A549 (cell line): ENCODE measurements around the gene OIP5. TPM values are rescaled to one million over a fixed set of nuclear protein-coding genes. Genes with fewer than 3 reads are reported as not detected.

Source experiments
- ATAC-seq, 2 experiments: fragments of 200-7000 bp in 1 of 2; fragments of >200 bp in 1 of 2; cut with Nextera tagmentation in 1 of 2; cut with Tn5 transposase in 1 of 2; 3 replicates each; pipeline versions ENCODE4 v1.8.0 to v1.9.1; 2018 to 2020; ENCODE audit warnings: mild to moderate bottlenecking in 1 of 2, moderate library complexity in 1 of 2
- CTCF ChIA-PET: fragments of 300-600 bp; sonication (Branson Sonifier 250); formaldehyde crosslinking; extraction: SDS; loops from one replicate; lab custom pipeline; 2021; ENCODE audit warnings: antibody characterized with exemption, inconsistent platforms; lab: Yijun Ruan, JAX
- POLR2A ChIA-PET: fragments of 350-600 bp; formaldehyde crosslinking; extraction: SDS; loops from one replicate; lab custom pipeline; 2021; ENCODE audit warnings: antibody characterized with exemption, inconsistent platforms; lab: Yijun Ruan, JAX
- DNase-seq, 2 experiments: peaks; one replicate each; pipeline versions ENCODE4 v3.0.0 to v3.0.0-alpha.2; 2011 to 2016; ENCODE audit warnings: low read depth in 1 of 2, low spot score in 1 of 2
- FAIRE-seq: peaks from 2 replicates; lab custom pipeline; 2011; peaks lifted over from hg19 to GRCh38; lab: Jason Lieb, UNC
- H3K27ac ChIP-seq, 2 experiments: fragments of >200 bp; sonication (Bioruptor Twin); formaldehyde crosslinking; 3 replicates each; pipeline ENCODE4 v1.5.1; 2016 to 2017
- H3K4me1 ChIP-seq: fragments of >200 bp; sonication (Bioruptor Twin); formaldehyde crosslinking; 3 replicates; pipeline ENCODE4 v1.6.1; 2016
- H3K4me2 ChIP-seq: fragments of >200 bp; sonication (Bioruptor Twin); formaldehyde crosslinking; 3 replicates; pipeline ENCODE4 v1.6.1; 2016
- H3K4me3 ChIP-seq: fragments of >200 bp; sonication (Bioruptor Twin); formaldehyde crosslinking; 3 replicates; pipeline ENCODE4 v1.5.1; 2016
- H3K9me3 ChIP-seq: fragments of >200 bp; sonication (Bioruptor Twin); formaldehyde crosslinking; 3 replicates; pipeline ENCODE4 v1.6.1; 2016
- CEBPB ChIP-seq, 2 experiments: fragments of >200 bp in 1 of 2; sonication (Bioruptor Twin) in 1 of 2; formaldehyde crosslinking in 1 of 2; IDR thresholded peaks; 2 replicates each; pipeline ENCODE4 v1.6.1; 2012 to 2016
- CHD2 ChIP-seq: fragments of 150-350 bp; IDR thresholded peaks from 2 replicates; pipeline ENCODE4 v1.6.1; 2014; ENCODE audit warnings: low read length; ENCODE audit not compliant: partially characterized antibody
- CTCF ChIP-seq: fragments of >200 bp; sonication (Bioruptor Twin); formaldehyde crosslinking; IDR thresholded peaks from 3 replicates; pipeline ENCODE4 v1.5.1; 2016
- FOSL2 ChIP-seq, 2 experiments: fragments of 450-650 bp in 1 of 2; fragments of >200 bp in 1 of 2; sonication (Bioruptor Twin) in 1 of 2; formaldehyde crosslinking; IDR thresholded peaks; 2 replicates each; pipeline versions ENCODE4 v1.5.0 to v1.6.1; 2016 to 2020; ENCODE audit warnings: mild to moderate bottlenecking in 1 of 2, moderate library complexity in 1 of 2
- HEYL ChIP-seq: fragments of 250-450 bp; sonication (Bioruptor Pico); IDR thresholded peaks from 2 replicates; pipeline ENCODE4 v1.8.0; 2021; ENCODE audit warnings: mild to moderate bottlenecking, moderate library complexity
- HOXA7 ChIP-seq: fragments of 250-450 bp; sonication (Bioruptor Pico); IDR thresholded peaks from 2 replicates; pipeline ENCODE4 v1.5.0; 2020; ENCODE audit warnings: mild to moderate bottlenecking, moderate library complexity
- MYC ChIP-seq: IDR thresholded peaks from 2 replicates; pipeline ENCODE4 v1.6.1; 2012; ENCODE audit warnings: mild to moderate bottlenecking, inconsistent platforms, low read length, improper control_type of control experiment, borderline replicate concordance
- NPAS2 ChIP-seq: fragments of 250-450 bp; sonication (Bioruptor Pico); IDR thresholded peaks from 2 replicates; pipeline ENCODE4 v1.8.0; 2022; ENCODE audit warnings: mild to moderate bottlenecking, moderate library complexity, borderline replicate concordance
- NR3C1 ChIP-seq: fragments of >200 bp; sonication (Bioruptor Twin); formaldehyde crosslinking; IDR thresholded peaks from 3 replicates; pipeline ENCODE4 v1.6.1; 2017
- PHF8 ChIP-seq: fragments of 200-600 bp; sonication (generic); IDR thresholded peaks from 2 replicates; pipeline ENCODE4 v1.6.1; 2016; ENCODE audit warnings: low read depth, mild to moderate bottlenecking, antibody characterized with exemption, moderate library complexity, borderline replicate concordance
- REST ChIP-seq: fragments of 200-600 bp; sonication (generic); IDR thresholded peaks from 2 replicates; pipeline ENCODE4 v1.6.1; 2016; ENCODE audit warnings: antibody characterized with exemption, mild to moderate bottlenecking, moderate library complexity
- RFX5 ChIP-seq: fragments of 450-650 bp; IDR thresholded peaks from 2 replicates; pipeline ENCODE4 v1.7.1; 2014; ENCODE audit warnings: antibody characterized with exemption, mild to moderate bottlenecking, moderate library complexity
- SREBF2 ChIP-seq: fragments of 450-650 bp; IDR thresholded peaks from 2 replicates; pipeline ENCODE4 v1.6.1; 2014; ENCODE audit warnings: mild to moderate bottlenecking, moderate library complexity
- TFCP2L1 ChIP-seq: fragments of 250-450 bp; sonication (Bioruptor Pico); IDR thresholded peaks from 2 replicates; pipeline ENCODE4 v1.5.0; 2021; ENCODE audit warnings: mild to moderate bottlenecking
- ZC3H11A ChIP-seq: fragments of 450-650 bp; IDR thresholded peaks from 2 replicates; pipeline ENCODE4 v1.6.1; 2014; ENCODE audit warnings: antibody characterized with exemption, mild to moderate bottlenecking
- ZFP36 ChIP-seq: fragments of 450-650 bp; IDR thresholded peaks from 2 replicates; pipeline ENCODE4 v1.6.1; 2014; ENCODE audit warnings: borderline replicate concordance; ENCODE audit not compliant: partially characterized antibody
- WGBS: methylation state at CpG from one replicate; pipeline ENCODE4 v1.1.6; 2017; ENCODE audit errors: missing lambda C conversion rate; 5-methylcytosine and 5-hydroxymethylcytosine counted together
- polyA plus RNA-seq, 4 experiments: library from polyadenylated mRNA; depleted of rRNA in 3 of 4; stranded (reverse); fragments of >200 nt; fragmentation: RNase III in 1 of 4; extraction: RNeasy Plus Mini Kit Qiagen cat#74134 plus additional on column Dnase treatment in 1 of 4; gene quantifications; 2 replicates in 3 of 4; 3 replicates in 1 of 4; pipeline ENCODE4 v1.2.3, GENCODE V29; 2011 to 2017
- TF ChIP-seq, protein P1 (sequence below): IDR thresholded peaks from 2 replicates; pipeline ENCODE4 v1.6.1; 2012

OIP5 gene
- polyA plus RNA-seq, 2 of the 4 experiments (the other 2 are of a cell fraction): 21.7 to 31.4 TPM

DNA sequence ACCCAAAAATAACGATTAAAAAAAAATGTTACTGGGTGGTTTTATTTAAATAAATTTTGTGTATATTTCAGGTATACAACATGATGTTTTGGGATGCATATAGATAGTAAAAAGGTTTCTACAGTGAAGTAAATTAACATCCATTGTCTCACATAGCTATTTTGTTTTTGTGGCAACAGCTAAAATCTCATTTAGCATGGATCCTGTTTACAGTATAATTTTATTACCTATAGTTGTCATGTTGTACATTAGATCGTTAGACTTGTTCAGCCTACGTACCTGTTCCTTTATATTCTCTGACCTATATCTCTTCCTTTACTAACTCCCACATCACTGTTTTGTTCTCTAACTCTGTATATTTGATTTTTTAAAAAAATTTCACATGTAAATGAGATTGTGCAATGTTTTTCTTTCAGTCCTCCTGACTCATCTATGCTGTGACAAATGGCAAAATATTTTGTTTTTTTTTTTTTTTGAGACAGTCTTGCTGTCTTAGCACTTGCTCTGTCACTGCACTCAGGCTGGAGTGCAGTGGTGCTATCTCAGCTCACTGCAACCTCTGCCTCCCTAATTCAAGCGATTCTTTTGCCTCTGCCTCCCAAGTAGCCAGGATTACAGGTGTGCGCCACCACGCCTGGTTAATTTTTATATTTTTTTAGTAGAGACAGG is 45.6 kb downstream of the OIP5 start:
- ChIA-PET CTCF (interaction anchor here (0.6 to 1.6 kb wide), 5 partner anchors 16 to 91 kb away, joined by 3 to 4 read pairs (median 3); partner anchors contain the start of gene CHP1), POLR2A (no interaction called here)
- no peak for DNase-seq
- Histone ChIP-seq H3K4me3 (no peak overlapping the region), H3K27ac (peak overlapping the region in 1 of 2 experiments; percentile 52; a peak in 1 of 6 replicates), H3K4me1 (peaks cover 40% of the 10 kb centered on the region), H3K4me2 (peak overlapping the region; percentile 93; the same call in 1 of the 3 replicates), H3K9me3 (no peaks in the 10 kb centered on the region)
- no peak for ATAC-seq
- FAIRE-seq: no peak
- 0 out of 4 replicates have a peak, but pooled peaks of 1 of the 2 experiments have one; percentile 48 for TF ChIP-seq CEBPB (IDR thresholded peaks at IDR 0.05)
- TF ChIP-seq PHF8: no peak
- WGBS: 93% methylated on average over 5 of the region's 6 CpGs

DNA sequence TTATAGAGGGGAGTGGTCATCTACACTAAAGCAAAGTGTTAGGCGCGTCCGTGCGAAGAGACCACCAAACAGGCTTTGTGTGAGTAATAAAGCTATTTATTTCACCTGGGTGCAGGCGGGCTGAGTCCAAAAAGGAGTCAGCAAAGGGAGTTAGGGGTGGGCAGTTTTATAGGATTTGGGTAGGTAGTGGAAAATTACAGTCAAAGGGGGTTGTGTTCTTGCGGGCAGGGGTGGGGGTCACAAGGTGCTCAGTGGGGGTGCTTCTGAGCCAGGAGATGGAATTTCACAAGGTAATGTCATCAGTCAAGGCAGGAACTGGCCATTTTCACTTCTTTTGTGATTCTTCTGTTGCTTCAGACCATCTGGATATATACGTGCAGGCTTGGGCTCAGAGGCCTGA is 47.1 kb downstream of the OIP5 start:
- H3K4me3 ChIP-seq: peak overlapping the region; percentile 88
- peaks cover 52% of the 10 kb centered on the region for H3K4me1 ChIP-seq
- H3K4me2 ChIP-seq: peak overlapping the region; percentile 93
- H3K27ac ChIP-seq: peak overlapping the region; percentile 95 to 98
- CTCF ChIA-PET: interaction anchor here (1.0 to 1.2 kb wide), 2 partner anchors 13 to 47 kb away, joined by 3 to 4 read pairs; partner anchors contain the start of genes NUSAP1 and OIP5
- TF ChIP-seq REST (no peak), CHD2 (no peak), RFX5 (no peak), CTCF (no peak), HEYL (CRISPR knock-in tag) (no peak)
- TF ChIP-seq, protein P1, sequence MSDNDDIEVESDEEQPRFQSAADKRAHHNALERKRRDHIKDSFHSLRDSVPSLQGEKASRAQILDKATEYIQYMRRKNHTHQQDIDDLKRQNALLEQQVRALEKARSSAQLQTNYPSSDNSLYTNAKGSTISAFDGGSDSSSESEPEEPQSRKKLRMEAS: no peak
- TF ChIP-seq, all 56 proteins: peak for 0
- no peak for ATAC-seq
- no peak for FAIRE-seq
- no peak for DNase-seq
- POLR2A ChIA-PET: interaction anchor here (0.7 kb wide), 1 partner anchor 355 kb away, joined by 3 read pairs; no protein-coding TSS in a partner anchor
- H3K9me3 ChIP-seq: no peaks in the 10 kb centered on the region
- WGBS: 43% methylated on average over 7 of the region's 7 CpGs

- peak overlapping the region; percentile 93 for H3K4me2 ChIP-seq
- H3K27ac ChIP-seq: peak overlapping the region; percentile 95 to 98
- no peak for ATAC-seq
- TF ChIP-seq FOSL2 (IDR thresholded peaks at IDR 0.05) (no peak), FOSL2 (CRISPR knock-in tag; IDR thresholded peaks at IDR 0.05) (no peak), SREBF2 (no peak), ZFP36 (no peak), TFCP2L1 (CRISPR knock-in tag) (no peak), HOXA7 (no peak), ZC3H11A (no peak), MYC (no peak), NR3C1 (no peak), NPAS2 (CRISPR knock-in tag) (no peak)
- TF ChIP-seq, all 56 proteins: peak for 0
- WGBS: 2% methylated on average over 20 of the region's 20 CpGs
- DNase-seq (peak; percentile 7 to 9), FAIRE-seq (no peak)
- POLR2A ChIA-PET: interaction anchor here (0.7 to 1.4 kb wide), 3 partner anchors 25 to 354 kb away, joined by 3 to 6 read pairs (median 3); no protein-coding TSS in a partner anchor
- Histone ChIP-seq H3K4me3 (peak overlapping the region; percentile 88), H3K4me1 (peaks cover 48% of the 10 kb centered on the region), H3K9me3 (no peaks in the 10 kb centered on the region)
- CTCF ChIA-PET: no interaction called here
These were observed 47.8 kb downstream of the OIP5 start for GRCh38 chr15:41284427-41285177.
